ENCODE measurements around the gene P2RX3.
"Not testable (repeated sequence)": the region's sequence is repeated elsewhere in the genome, so short reads cannot be mapped to it uniquely, and the experiment has no call there.

Gene P2RX3

GRCh38 chr11:57353446-57353845 is 15.3 kb downstream of the P2RX3 start:
- DNase-seq: no peak

- no peak for DNase-seq
Observed at GRCh38 chr11:57353852-57354251, 15.7 kb downstream of the P2RX3 start.

- no peak for DNase-seq
Observed at GRCh38 chr11:57354699-57355098, 16.5 kb downstream of the P2RX3 start.

GRCh38 chr11:57356268-57356667 is 18.1 kb downstream of the P2RX3 start:
- no peak for DNase-seq

GRCh38 chr11:57357310-57357709 is 19.2 kb downstream of the P2RX3 start:
- DNase-seq: no peak

GRCh38 chr11:57357856-57358255 is 19.7 kb downstream of the P2RX3 start:
- no peak for DNase-seq

GRCh38 chr11:57358543-57358961 is 20.4 kb downstream of the P2RX3 start:
- no peak for DNase-seq

- DNase-seq: no peak
Observed at GRCh38 chr11:57358991-57359390, 20.8 kb downstream of the P2RX3 start.

- DNase-seq: no peak
Observed at GRCh38 chr11:57359396-57359795, 21.2 kb downstream of the P2RX3 start.

- DNase-seq: no peak
Observed at GRCh38 chr11:57359896-57360690, 21.9 kb downstream of the P2RX3 start.

- no peak for DNase-seq
Observed at GRCh38 chr11:57360991-57361390, 22.8 kb downstream of the P2RX3 start.

- DNase-seq: not testable (repeated sequence)
Observed at GRCh38 chr11:57361420-57361819, 23.3 kb downstream of the P2RX3 start.

GRCh38 chr11:57361926-57362325 is 23.8 kb downstream of the P2RX3 start:
- DNase-seq: no peak

GRCh38 chr11:57363131-57364080 is 25.3 kb downstream of the P2RX3 start:
- DNase-seq: no peak

GRCh38 chr11:57364851-57365660 is 26.9 kb downstream of the P2RX3 start:
- DNase-seq: no peak

- no peak for DNase-seq
Observed at GRCh38 chr11:57368106-57368844, 30.1 kb downstream of the P2RX3 start.

GRCh38 chr11:57368845-57369232 is 30.7 kb downstream of the P2RX3 start:
- no peak for DNase-seq

- DNase-seq: no peak
Observed at GRCh38 chr11:57370251-57370650, 32.1 kb downstream of the P2RX3 start.

- DNase-seq: no peak
Observed at GRCh38 chr11:57370941-57371340, 32.8 kb downstream of the P2RX3 start.

- no peak for DNase-seq
Observed at GRCh38 chr11:57373146-57373545, 35.0 kb downstream of the P2RX3 start.

- DNase-seq: no peak
Observed at GRCh38 chr11:57374966-57375365, 36.8 kb downstream of the P2RX3 start.

GRCh38 chr11:57375490-57375889 is 37.3 kb downstream of the P2RX3 start:
- DNase-seq: no peak
